SK-N-SH treated with all-trans-retinoic acid at 6 μM for 48 hours (cell line): ENCODE data around the gene EEFSEC.

Experiments
- ATAC-seq: fragments of 200-7000 bp; cut with Tn5 transposase; 3 replicates; pipeline ENCODE4 v1.9.1; 2020; ENCODE audit warnings: mild to moderate bottlenecking, moderate library complexity
- ARNTL ChIP-seq: fragments of 450-650 bp; formaldehyde crosslinking; IDR thresholded peaks from 2 replicates; pipeline ENCODE4 v1.5.0; 2020; ENCODE audit warnings: low read depth, mild to moderate bottlenecking, moderate library complexity, borderline replicate concordance
- BACH2 ChIP-seq: fragments of 250-450 bp; sonication (Bioruptor Pico); IDR thresholded peaks from 2 replicates; pipeline ENCODE4 v1.9.0; 2021; ENCODE audit warnings: mild to moderate bottlenecking, borderline replicate concordance
- CSDC2 ChIP-seq: fragments of 250-450 bp; sonication (Bioruptor Pico); IDR thresholded peaks from 2 replicates; pipeline ENCODE4 v1.5.0; 2020; ENCODE audit warnings: mild to moderate bottlenecking, moderate library complexity
- GLIS3 ChIP-seq: fragments of 250-450 bp; sonication (Bioruptor Pico); IDR thresholded peaks from 2 replicates; pipeline ENCODE4 v1.5.0; 2020; ENCODE audit warnings: mild to moderate bottlenecking, moderate library complexity
- ISL1 ChIP-seq: fragments of 250-450 bp; sonication (Bioruptor Pico); IDR thresholded peaks from 2 replicates; pipeline ENCODE4 v2.1.2; 2022; ENCODE audit warnings: mild to moderate bottlenecking, moderate library complexity
- OSR1 ChIP-seq: fragments of 250-450 bp; sonication (Bioruptor Pico); IDR thresholded peaks from 2 replicates; pipeline ENCODE4 v1.8.0; 2022; ENCODE audit warnings: moderate library complexity, mild to moderate bottlenecking, inconsistent platforms
- PPARA ChIP-seq: fragments of 250-450 bp; sonication (Bioruptor Pico); IDR thresholded peaks from 2 replicates; pipeline ENCODE4 v1.5.0; 2020; ENCODE audit warnings: mild to moderate bottlenecking, borderline replicate concordance
- RARB ChIP-seq: fragments of 250-450 bp; sonication (Bioruptor Pico); IDR thresholded peaks from 2 replicates; pipeline ENCODE4 v1.8.0; 2021; ENCODE audit warnings: mild to moderate bottlenecking, moderate library complexity
- SNAI2 ChIP-seq: fragments of 250-450 bp; sonication (Bioruptor Pico); IDR thresholded peaks from 2 replicates; pipeline ENCODE4 v1.5.0; 2020; ENCODE audit warnings: mild to moderate bottlenecking, moderate library complexity
- TCF4 ChIP-seq: fragments of 250-450 bp; sonication (Bioruptor Pico); IDR thresholded peaks from 2 replicates; pipeline ENCODE4 v1.8.0; 2021; ENCODE audit warnings: mild to moderate bottlenecking, moderate library complexity, borderline replicate concordance
- TOX ChIP-seq: fragments of 250-450 bp; sonication (Bioruptor Pico); IDR thresholded peaks from 2 replicates; pipeline ENCODE4 v1.8.0; 2021; ENCODE audit warnings: mild to moderate bottlenecking, moderate library complexity, borderline replicate concordance
- ZC3H10 ChIP-seq: fragments of 250-450 bp; sonication (Bioruptor Pico); IDR thresholded peaks from 2 replicates; pipeline ENCODE4 v1.5.1; 2021; ENCODE audit warnings: mild to moderate bottlenecking, moderate library complexity
- ZFP3 ChIP-seq: fragments of 250-450 bp; sonication (Bioruptor Pico); IDR thresholded peaks from 2 replicates; pipeline ENCODE4 v1.5.0; 2020; ENCODE audit warnings: mild to moderate bottlenecking, moderate library complexity
- ZFP30 ChIP-seq: fragments of 450-650 bp; formaldehyde crosslinking; IDR thresholded peaks from 2 replicates; pipeline ENCODE4 v1.5.0; 2022; ENCODE audit warnings: mild to moderate bottlenecking, moderate library complexity
- ZNF565 ChIP-seq: fragments of 450-650 bp; formaldehyde crosslinking; conservative IDR thresholded peaks from 2 replicates; pipeline ENCODE4 v1.5.0; 2020; ENCODE audit warnings: low read depth, mild to moderate bottlenecking, moderate library complexity
- ZNF70 ChIP-seq: fragments of 450-650 bp; formaldehyde crosslinking; IDR thresholded peaks from 2 replicates; pipeline ENCODE4 v1.5.0; 2020; ENCODE audit warnings: mild to moderate bottlenecking, moderate library complexity
- ZNF8 ChIP-seq: fragments of 450-650 bp; formaldehyde crosslinking; IDR thresholded peaks from 2 replicates; pipeline ENCODE4 v1.5.0; 2020; ENCODE audit warnings: mild to moderate bottlenecking, moderate library complexity
- TF ChIP-seq, protein P1 (sequence below): fragments of 250-450 bp; sonication (Bioruptor Pico); IDR thresholded peaks from 2 replicates; pipeline ENCODE4 v1.8.0; 2020; ENCODE audit warnings: mild to moderate bottlenecking, moderate library complexity, borderline replicate concordance
- TF ChIP-seq, protein P2 (sequence below): fragments of 250-450 bp; sonication (Bioruptor Pico); IDR thresholded peaks from 2 replicates; pipeline ENCODE4 v1.5.1; 2020; ENCODE audit warnings: low read depth, mild to moderate bottlenecking, moderate library complexity
- TF ChIP-seq, protein P3 (sequence below): fragments of 250-450 bp; sonication (Bioruptor Pico); IDR thresholded peaks from 2 replicates; pipeline ENCODE4 v1.5.1; 2021; ENCODE audit warnings: mild to moderate bottlenecking, moderate library complexity
- TF ChIP-seq, protein P4 (sequence below): fragments of 250-450 bp; sonication (Bioruptor Pico); IDR thresholded peaks from 2 replicates; pipeline ENCODE4 v1.8.0; 2021; ENCODE audit warnings: low read depth, mild to moderate bottlenecking, moderate library complexity, borderline replicate concordance

The EEFSEC gene

DNA sequence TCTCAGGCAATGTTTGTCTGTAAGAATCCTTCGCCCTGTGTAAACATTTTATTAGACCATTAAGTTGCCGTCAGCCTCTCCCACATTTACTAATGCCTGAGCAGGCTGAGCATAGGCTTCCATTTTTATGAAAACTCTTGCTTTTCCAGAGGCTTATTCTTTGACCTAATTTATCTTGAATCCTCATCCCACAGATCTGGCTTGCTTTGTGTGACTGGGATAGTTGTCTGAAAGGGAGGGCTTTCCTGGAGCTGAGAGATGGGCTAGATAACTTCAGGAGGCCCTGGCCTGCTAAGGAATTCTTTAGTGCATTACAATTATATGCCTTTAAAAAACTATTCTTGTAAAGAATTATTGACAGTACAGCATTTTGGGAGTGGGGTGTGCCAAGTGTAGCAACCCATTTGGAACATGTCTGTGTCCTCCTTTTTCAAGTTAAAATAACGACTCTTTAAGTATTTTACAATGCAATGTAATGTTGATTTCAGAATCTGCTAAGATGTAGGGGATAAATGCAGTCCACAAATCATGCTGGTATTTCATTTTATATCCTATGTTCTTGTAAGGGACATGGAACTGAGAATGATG is 52.4 kb downstream of the EEFSEC start:
- TF ChIP-seq ZFP3 (CRISPR knock-in tag): no peak
- no peak for TF ChIP-seq ZNF70 (CRISPR knock-in tag)
- no peak for TF ChIP-seq BACH2 (CRISPR knock-in tag)
- TF ChIP-seq GLIS3: no peak
- no peak for TF ChIP-seq ZNF565 (CRISPR knock-in tag)
- TF ChIP-seq, protein P1, sequence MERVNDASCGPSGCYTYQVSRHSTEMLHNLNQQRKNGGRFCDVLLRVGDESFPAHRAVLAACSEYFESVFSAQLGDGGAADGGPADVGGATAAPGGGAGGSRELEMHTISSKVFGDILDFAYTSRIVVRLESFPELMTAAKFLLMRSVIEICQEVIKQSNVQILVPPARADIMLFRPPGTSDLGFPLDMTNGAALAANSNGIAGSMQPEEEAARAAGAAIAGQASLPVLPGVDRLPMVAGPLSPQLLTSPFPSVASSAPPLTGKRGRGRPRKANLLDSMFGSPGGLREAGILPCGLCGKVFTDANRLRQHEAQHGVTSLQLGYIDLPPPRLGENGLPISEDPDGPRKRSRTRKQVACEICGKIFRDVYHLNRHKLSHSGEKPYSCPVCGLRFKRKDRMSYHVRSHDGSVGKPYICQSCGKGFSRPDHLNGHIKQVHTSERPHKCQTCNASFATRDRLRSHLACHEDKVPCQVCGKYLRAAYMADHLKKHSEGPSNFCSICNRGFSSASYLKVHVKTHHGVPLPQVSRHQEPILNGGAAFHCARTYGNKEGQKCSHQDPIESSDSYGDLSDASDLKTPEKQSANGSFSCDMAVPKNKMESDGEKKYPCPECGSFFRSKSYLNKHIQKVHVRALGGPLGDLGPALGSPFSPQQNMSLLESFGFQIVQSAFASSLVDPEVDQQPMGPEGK (CRISPR knock-in tag): no peak
- no peak for TF ChIP-seq ZNF8 (CRISPR knock-in tag)
- TF ChIP-seq PPARA (CRISPR knock-in tag): no peak
- no peak for TF ChIP-seq CSDC2
- TF ChIP-seq, all 23 proteins: peak for 0

DNA sequence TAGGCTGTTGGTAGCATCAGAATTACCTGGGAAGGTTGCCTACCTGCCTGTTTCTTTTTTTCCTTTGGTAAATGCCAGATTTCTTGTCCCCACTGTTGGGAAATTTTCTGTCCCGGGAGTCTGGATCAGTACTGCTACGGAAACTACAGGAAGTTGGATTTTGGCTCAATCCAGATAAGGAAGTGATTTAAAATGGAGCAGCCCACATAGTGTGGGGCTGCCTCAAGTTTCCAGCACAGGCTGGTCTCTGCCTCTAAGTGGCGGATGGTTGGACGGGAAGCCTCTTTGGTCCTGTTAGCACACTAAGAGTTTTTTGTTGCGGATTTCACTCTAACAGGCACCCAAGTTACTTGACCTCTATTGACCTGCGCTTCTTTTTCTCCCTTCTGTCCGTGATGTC is 54.7 kb downstream of the EEFSEC start:
- TF ChIP-seq TOX (CRISPR knock-in tag): no peak
- TF ChIP-seq ZFP3 (CRISPR knock-in tag): no peak
- TF ChIP-seq, protein P2, sequence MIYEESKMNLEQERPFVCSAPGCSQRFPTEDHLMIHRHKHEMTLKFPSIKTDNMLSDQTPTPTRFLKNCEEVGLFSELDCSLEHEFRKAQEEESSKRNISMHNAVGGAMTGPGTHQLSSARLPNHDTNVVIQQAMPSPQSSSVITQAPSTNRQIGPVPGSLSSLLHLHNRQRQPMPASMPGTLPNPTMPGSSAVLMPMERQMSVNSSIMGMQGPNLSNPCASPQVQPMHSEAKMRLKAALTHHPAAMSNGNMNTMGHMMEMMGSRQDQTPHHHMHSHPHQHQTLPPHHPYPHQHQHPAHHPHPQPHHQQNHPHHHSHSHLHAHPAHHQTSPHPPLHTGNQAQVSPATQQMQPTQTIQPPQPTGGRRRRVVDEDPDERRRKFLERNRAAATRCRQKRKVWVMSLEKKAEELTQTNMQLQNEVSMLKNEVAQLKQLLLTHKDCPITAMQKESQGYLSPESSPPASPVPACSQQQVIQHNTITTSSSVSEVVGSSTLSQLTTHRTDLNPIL (CRISPR knock-in tag): no peak
- TF ChIP-seq RARB (CRISPR knock-in tag): no peak
- TF ChIP-seq GLIS3: no peak
- no peak for ATAC-seq

More for the DNA sequence above, 52.4 kb downstream of the EEFSEC start:
- no peak for ATAC-seq

DNA sequence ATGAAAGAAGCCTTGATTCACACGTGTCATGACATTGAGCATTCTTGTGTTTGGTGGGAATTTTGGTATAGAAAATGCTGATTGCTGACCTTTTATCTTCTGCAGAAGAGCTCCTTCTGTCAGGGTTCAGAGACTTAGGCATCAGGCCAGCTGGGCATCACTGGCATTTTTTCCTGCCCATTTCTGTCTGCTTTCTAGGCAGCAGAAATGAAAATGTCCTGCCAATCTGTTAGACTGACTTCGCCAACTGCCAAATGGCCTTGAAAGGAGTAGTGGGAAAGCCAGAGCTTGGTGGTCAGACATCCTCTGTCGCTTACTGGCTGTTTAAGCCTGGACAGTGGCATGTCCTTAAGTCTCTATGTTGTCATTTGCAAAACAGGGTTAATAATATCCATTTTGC is 57.4 kb downstream of the EEFSEC start:
- ATAC-seq: no peak
- TF ChIP-seq, protein P3, sequence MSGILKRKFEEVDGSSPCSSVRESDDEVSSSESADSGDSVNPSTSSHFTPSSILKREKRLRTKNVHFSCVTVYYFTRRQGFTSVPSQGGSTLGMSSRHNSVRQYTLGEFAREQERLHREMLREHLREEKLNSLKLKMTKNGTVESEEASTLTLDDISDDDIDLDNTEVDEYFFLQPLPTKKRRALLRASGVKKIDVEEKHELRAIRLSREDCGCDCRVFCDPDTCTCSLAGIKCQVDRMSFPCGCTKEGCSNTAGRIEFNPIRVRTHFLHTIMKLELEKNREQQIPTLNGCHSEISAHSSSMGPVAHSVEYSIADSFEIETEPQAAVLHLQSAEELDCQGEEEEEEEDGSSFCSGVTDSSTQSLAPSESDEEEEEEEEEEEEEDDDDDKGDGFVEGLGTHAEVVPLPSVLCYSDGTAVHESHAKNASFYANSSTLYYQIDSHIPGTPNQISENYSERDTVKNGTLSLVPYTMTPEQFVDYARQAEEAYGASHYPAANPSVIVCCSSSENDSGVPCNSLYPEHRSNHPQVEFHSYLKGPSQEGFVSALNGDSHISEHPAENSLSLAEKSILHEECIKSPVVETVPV (CRISPR knock-in tag): no peak
- TF ChIP-seq OSR1 (no peak), ZNF565 (CRISPR knock-in tag) (no peak), SNAI2 (CRISPR knock-in tag) (no peak), TOX (CRISPR knock-in tag) (no peak), PPARA (CRISPR knock-in tag) (no peak), ZFP3 (CRISPR knock-in tag) (no peak), ZFP30 (CRISPR knock-in tag) (no peak), GLIS3 (no peak), CSDC2 (no peak), ZNF70 (CRISPR knock-in tag) (no peak), TCF4 (CRISPR knock-in tag) (no peak), ZC3H10 (CRISPR knock-in tag) (no peak), ZNF8 (CRISPR knock-in tag) (no peak), ISL1 (CRISPR knock-in tag) (no peak), ARNTL (CRISPR knock-in tag) (no peak)
- TF ChIP-seq, protein P1 (CRISPR knock-in tag): no peak
- TF ChIP-seq, protein P4, sequence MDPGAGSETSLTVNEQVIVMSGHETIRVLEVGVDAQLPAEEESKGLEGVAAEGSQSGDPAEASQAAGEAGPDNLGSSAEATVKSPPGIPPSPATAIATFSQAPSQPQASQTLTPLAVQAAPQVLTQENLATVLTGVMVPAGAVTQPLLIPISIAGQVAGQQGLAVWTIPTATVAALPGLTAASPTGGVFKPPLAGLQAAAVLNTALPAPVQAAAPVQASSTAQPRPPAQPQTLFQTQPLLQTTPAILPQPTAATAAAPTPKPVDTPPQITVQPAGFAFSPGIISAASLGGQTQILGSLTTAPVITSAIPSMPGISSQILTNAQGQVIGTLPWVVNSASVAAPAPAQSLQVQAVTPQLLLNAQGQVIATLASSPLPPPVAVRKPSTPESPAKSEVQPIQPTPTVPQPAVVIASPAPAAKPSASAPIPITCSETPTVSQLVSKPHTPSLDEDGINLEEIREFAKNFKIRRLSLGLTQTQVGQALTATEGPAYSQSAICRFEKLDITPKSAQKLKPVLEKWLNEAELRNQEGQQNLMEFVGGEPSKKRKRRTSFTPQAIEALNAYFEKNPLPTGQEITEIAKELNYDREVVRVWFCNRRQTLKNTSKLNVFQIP (CRISPR knock-in tag): no peak
- TF ChIP-seq, protein P2 (CRISPR knock-in tag): no peak
- TF ChIP-seq, all 23 proteins: peak for 0
